ENCODE data around the gene MPZ. TPM values are rescaled to one million over a fixed set of nuclear protein-coding genes. Genes with fewer than 3 reads are reported as not detected.

MPZ gene
- total RNA-seq, 4 donors from 2014 or later = 0.84 to 8.7 (median 4.5) TPM

- intact Hi-C loops (cut with DNase I; ENCODE audit: low total_unique reads) = no loop called here
- WGBS, 2 donors = 2 to 3% methylated on average over 31 of the region's 31 CpGs
- peak; percentile 66 to 95 for DNase-seq (ENCODE audit: low spot score in 2 of 2)
- TF ChIP-seq POLR2A (IDR thresholded peaks at IDR 0.05) (no peak), CTCF (IDR thresholded peaks at IDR 0.05) (no peak)
- peak overlapping the region; percentile 54 for H3K4me3 ChIP-seq (ENCODE audit: low read depth, poor library complexity, severe bottlenecking)
Observed at GRCh38 chr1:161305867-161306519, 3.8 kb downstream of the MPZ start.

- H3K4me3 ChIP-seq (ENCODE audit: low read depth, poor library complexity, severe bottlenecking) = peak overlapping the region; percentile 54
- DNase-seq (ENCODE audit: low spot score in 2 of 2) = no peak
- WGBS, 2 donors = 11 to 19% methylated on average over 17 of the region's 17 CpGs
- TF ChIP-seq CTCF (IDR thresholded peaks at IDR 0.05) (no peak), POLR2A (IDR thresholded peaks at IDR 0.05) (no peak)
- intact Hi-C loops (cut with DNase I; ENCODE audit: low total_unique reads) = no loop called here
Observed at GRCh38 chr1:161304927-161305866, 4.6 kb downstream of the MPZ start.

GRCh38 chr1:161300478-161300877, 9.3 kb downstream of the MPZ start:
- intact Hi-C loops (cut with DNase I; ENCODE audit: low total_unique reads) = no loop called here
- no peak overlapping the region for H3K4me3 ChIP-seq (ENCODE audit: low read depth, poor library complexity, severe bottlenecking)
- no peak for TF ChIP-seq POLR2A (IDR thresholded peaks at IDR 0.05)
- no peak for TF ChIP-seq CTCF (IDR thresholded peaks at IDR 0.05)
- no peak for DNase-seq (ENCODE audit: low spot score in 2 of 2)
- WGBS, 2 donors = 82 to 86% methylated on average over 4 of the region's 4 CpGs

- H3K4me3 ChIP-seq (ENCODE audit: low read depth, poor library complexity, severe bottlenecking) = no peak overlapping the region
- TF ChIP-seq CTCF (IDR thresholded peaks at IDR 0.05) = no peak
- no peak for TF ChIP-seq POLR2A (IDR thresholded peaks at IDR 0.05)
- 71 to 75% methylated on average over 9 of the region's 9 CpGs for WGBS, 2 donors
- intact Hi-C loops (cut with DNase I; ENCODE audit: low total_unique reads) = no loop called here
- no peak for DNase-seq (ENCODE audit: low spot score in 2 of 2)
Observed at GRCh38 chr1:161299347-161299746, 10.4 kb downstream of the MPZ start.

- no peak overlapping the region for H3K4me3 ChIP-seq (ENCODE audit: low read depth, poor library complexity, severe bottlenecking)
- WGBS, 2 donors = 90% methylated on average over 6 of the region's 6 CpGs
- no peak for DNase-seq (ENCODE audit: low spot score in 2 of 2)
- TF ChIP-seq CTCF (IDR thresholded peaks at IDR 0.05) (no peak), POLR2A (IDR thresholded peaks at IDR 0.05) (no peak)
- intact Hi-C loops (cut with DNase I; ENCODE audit: low total_unique reads) = no loop called here
Observed at GRCh38 chr1:161298116-161298515, 11.7 kb downstream of the MPZ start.
